ENCODE measurements around the gene OLIG2. TPM values are rescaled to one million over a fixed set of nuclear protein-coding genes. Genes with fewer than 3 reads are reported as not detected.
A peak's percentile ranks its signal among the peaks of the same experiment; 100 is the strongest.

The OLIG2 gene
- total RNA-seq, 2 donors from 2014 or later, result 0.53 TPM; not detected in 1

DNA sequence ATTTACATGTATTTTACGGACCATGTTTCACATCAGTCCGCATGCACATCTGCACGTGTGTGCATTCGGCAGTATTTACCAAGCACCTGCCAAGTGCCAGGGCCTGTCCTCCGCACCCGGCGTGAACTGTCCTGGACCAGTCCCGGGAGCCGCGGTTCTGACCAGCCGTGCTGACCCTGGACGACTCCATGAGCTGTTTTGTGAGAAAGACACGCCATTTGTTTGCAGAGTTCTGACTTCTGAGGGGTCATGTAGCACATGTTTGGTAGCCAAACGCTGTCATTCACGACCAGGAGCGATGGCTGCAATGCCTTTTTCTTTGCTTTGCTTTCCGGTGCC lies 3.3 kb upstream of the OLIG2 start:
- TF ChIP-seq CTCF (conservative IDR thresholded peaks at IDR 0.05), result no peak
- peaks cover 97% of the 10 kb centered on the region for H3K27me3 Mint-ChIP-seq (ENCODE audit: insufficient read depth)
- H3K36me3 Mint-ChIP-seq (ENCODE audit: low read depth), result no peaks in the 10 kb centered on the region
- H3K9ac ChIP-seq (ENCODE audit: extremely low read depth, low read length, poor library complexity, severe bottlenecking), result no peak overlapping the region
- H3K27me3 ChIP-seq (ENCODE audit: control insufficient read depth, insufficient read depth, low read length, poor library complexity, severe bottlenecking), result peaks cover 100% of the 10 kb centered on the region
- DNase-seq, result peak; percentile 46
- peaks cover 23% of the 10 kb centered on the region for H3K4me1 Mint-ChIP-seq
- WGBS, 2 experiments (ENCODE audit: insufficient coverage in 1 of 2, insufficient read length in 1 of 2), result 27 to 29% methylated on average over 9 to 17 of the region's 17 CpGs
- no peaks in the 10 kb centered on the region for H3K9me3 Mint-ChIP-seq
- no peak overlapping the region for H3K27ac Mint-ChIP-seq
- H3K36me3 ChIP-seq (ENCODE audit: control insufficient read depth, insufficient read depth, low read length), result no peaks in the 10 kb centered on the region
- peaks cover 5% of the 10 kb centered on the region for H3K4me1 ChIP-seq (ENCODE audit: control insufficient read depth, insufficient read depth, low read length)
- peak overlapping the region; percentile 45 for H3K4me3 Mint-ChIP-seq
- H3K4me3 ChIP-seq (ENCODE audit: low read length), result no peak overlapping the region
- H3K9me3 ChIP-seq (ENCODE audit: control insufficient read depth, low read length), result no peaks in the 10 kb centered on the region
- no peak overlapping the region for H3K27ac ChIP-seq (ENCODE audit: low read depth, low read length)

GRCh38 chr21:33022828-33023573 lies 2.7 kb upstream of the OLIG2 start:
- no peak for TF ChIP-seq CTCF (conservative IDR thresholded peaks at IDR 0.05)
- Mint-ChIP-seq H3K27me3 (ENCODE audit: insufficient read depth) (peaks cover 95% of the 10 kb centered on the region), H3K9me3 (no peaks in the 10 kb centered on the region), H3K4me1 (peaks cover 23% of the 10 kb centered on the region), H3K36me3 (ENCODE audit: low read depth) (no peaks in the 10 kb centered on the region), H3K4me3 (peak overlapping the region; percentile 45), H3K27ac (no peak overlapping the region)
- Histone ChIP-seq H3K4me3 (ENCODE audit: low read length) (no peak overlapping the region), H3K27me3 (ENCODE audit: control insufficient read depth, insufficient read depth, low read length, poor library complexity, severe bottlenecking) (peaks cover 100% of the 10 kb centered on the region), H3K36me3 (ENCODE audit: control insufficient read depth, insufficient read depth, low read length) (no peaks in the 10 kb centered on the region), H3K9me3 (ENCODE audit: control insufficient read depth, low read length) (no peaks in the 10 kb centered on the region), H3K9ac (ENCODE audit: extremely low read depth, low read length, poor library complexity, severe bottlenecking) (no peak overlapping the region), H3K4me1 (ENCODE audit: control insufficient read depth, insufficient read depth, low read length) (peaks cover 5% of the 10 kb centered on the region), H3K27ac (ENCODE audit: low read depth, low read length) (no peak overlapping the region)
- DNase-seq, result peak; percentile 71
- 2% methylated on average over 20 to 52 of the region's 52 CpGs for WGBS, 2 experiments (ENCODE audit: insufficient coverage in 1 of 2, insufficient read length in 1 of 2)

DNA sequence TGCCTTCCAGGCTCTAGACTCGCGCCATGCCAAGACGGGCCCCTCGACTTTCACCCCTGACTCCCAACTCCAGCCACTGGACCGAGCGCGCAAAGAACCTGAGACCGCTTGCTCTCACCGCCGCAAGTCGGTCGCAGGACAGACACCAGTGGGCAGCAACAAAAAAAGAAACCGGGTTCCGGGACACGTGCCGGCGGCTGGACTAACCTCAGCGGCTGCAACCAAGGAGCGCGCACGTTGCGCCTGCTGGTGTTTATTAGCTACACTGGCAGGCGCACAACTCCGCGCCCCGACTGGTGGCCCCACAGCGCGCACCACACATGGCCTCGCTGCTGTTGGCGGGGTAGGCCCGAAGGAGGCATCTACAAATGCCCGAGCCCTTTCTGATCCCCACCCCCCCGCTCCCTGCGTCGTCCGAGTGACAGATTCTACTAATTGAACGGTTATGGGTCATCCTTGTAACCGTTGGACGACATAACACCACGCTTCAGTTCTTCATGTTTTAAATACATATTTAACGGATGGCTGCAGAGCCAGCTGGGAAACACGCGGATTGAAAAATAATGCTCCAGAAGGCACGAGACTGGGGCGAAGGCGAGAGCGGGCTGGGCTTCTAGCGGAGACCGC lies 2.0 kb upstream of the OLIG2 start:
- Mint-ChIP-seq H3K27me3 (ENCODE audit: insufficient read depth) (peaks cover 95% of the 10 kb centered on the region), H3K36me3 (ENCODE audit: low read depth) (no peaks in the 10 kb centered on the region), H3K9me3 (no peaks in the 10 kb centered on the region), H3K27ac (no peak overlapping the region), H3K4me3 (peak overlapping the region; percentile 21), H3K4me1 (peaks cover 23% of the 10 kb centered on the region)
- 3% methylated on average over 33 to 49 of the region's 49 CpGs for WGBS, 2 experiments (ENCODE audit: insufficient coverage in 1 of 2, insufficient read length in 1 of 2)
- TF ChIP-seq CTCF (conservative IDR thresholded peaks at IDR 0.05), result no peak
- no peak overlapping the region for H3K9ac ChIP-seq (ENCODE audit: extremely low read depth, low read length, poor library complexity, severe bottlenecking)
- H3K27ac ChIP-seq (ENCODE audit: low read depth, low read length), result no peak overlapping the region
- H3K4me3 ChIP-seq (ENCODE audit: low read length), result no peak overlapping the region
- no peaks in the 10 kb centered on the region for H3K36me3 ChIP-seq (ENCODE audit: control insufficient read depth, insufficient read depth, low read length)
- DNase-seq, result peak; percentile 77
- peaks cover 5% of the 10 kb centered on the region for H3K4me1 ChIP-seq (ENCODE audit: control insufficient read depth, insufficient read depth, low read length)
- H3K27me3 ChIP-seq (ENCODE audit: control insufficient read depth, insufficient read depth, low read length, poor library complexity, severe bottlenecking), result peaks cover 100% of the 10 kb centered on the region
- no peaks in the 10 kb centered on the region for H3K9me3 ChIP-seq (ENCODE audit: control insufficient read depth, low read length)

All from endodermal cell (in vitro differentiated cells).